Measurements from ENCODE around the gene ARID1B. TPM values are rescaled to one million over a fixed set of nuclear protein-coding genes. Genes with fewer than 3 reads are reported as not detected.

ARID1B gene
- total RNA-seq, 1 donor from 2014 or later, result 16.3 TPM

DNA sequence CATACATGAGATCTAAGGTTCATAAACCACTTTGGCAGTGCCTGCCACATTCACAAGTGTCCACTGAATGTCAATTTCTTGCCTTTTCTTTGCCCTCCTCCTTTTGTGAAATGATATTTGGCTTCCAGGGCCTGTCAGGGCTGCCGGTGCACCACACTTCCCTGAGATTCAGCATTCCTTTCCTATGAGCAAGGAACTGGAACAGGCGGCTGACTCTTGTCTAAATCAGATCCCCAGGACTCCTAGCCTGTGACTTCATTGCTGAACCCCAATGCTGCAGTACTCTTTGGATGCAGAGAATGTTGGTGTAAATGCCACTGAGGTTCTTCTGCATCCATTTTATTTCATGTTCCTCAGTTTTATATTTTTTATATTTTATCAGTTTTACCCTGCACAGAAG is 172.2 kb downstream of the ARID1B start:
- TF ChIP-seq, protein P1, sequence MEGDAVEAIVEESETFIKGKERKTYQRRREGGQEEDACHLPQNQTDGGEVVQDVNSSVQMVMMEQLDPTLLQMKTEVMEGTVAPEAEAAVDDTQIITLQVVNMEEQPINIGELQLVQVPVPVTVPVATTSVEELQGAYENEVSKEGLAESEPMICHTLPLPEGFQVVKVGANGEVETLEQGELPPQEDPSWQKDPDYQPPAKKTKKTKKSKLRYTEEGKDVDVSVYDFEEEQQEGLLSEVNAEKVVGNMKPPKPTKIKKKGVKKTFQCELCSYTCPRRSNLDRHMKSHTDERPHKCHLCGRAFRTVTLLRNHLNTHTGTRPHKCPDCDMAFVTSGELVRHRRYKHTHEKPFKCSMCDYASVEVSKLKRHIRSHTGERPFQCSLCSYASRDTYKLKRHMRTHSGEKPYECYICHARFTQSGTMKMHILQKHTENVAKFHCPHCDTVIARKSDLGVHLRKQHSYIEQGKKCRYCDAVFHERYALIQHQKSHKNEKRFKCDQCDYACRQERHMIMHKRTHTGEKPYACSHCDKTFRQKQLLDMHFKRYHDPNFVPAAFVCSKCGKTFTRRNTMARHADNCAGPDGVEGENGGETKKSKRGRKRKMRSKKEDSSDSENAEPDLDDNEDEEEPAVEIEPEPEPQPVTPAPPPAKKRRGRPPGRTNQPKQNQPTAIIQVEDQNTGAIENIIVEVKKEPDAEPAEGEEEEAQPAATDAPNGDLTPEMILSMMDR (IDR thresholded peaks at IDR 0.05; ENCODE audit: insufficient read depth, low read length, severe bottlenecking), result no peak
- no peaks in the 10 kb centered on the region for H3K27me3 ChIP-seq (ENCODE audit: control insufficient read depth, insufficient read depth, low read length)
- FAIRE-seq (no peak), DNase-seq (ENCODE audit: low read depth) (peak; percentile 90)
- H3K36me3 ChIP-seq (ENCODE audit: control insufficient read depth, insufficient read depth, low read length), result no peaks in the 10 kb centered on the region
- H3K4me3 ChIP-seq (ENCODE audit: low read depth, low read length), result no peak overlapping the region

DNA sequence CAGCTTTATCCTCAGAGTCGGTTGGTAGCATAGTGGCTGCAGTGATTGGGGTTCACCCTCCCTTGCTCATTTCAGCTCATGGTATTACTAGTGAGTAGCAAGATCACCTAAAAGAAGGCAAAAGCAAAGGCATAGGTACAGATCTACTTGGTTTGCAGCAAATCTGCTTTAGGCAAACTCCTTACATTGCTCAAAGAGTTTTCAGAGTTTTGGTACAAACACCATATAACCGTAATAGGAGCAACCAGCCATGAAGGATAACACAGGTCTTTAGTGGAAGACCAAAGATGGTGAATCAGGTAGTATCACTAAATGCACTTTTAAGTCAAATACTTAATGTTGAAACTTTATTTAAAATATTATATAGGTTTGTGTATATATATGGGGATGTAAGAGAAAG is 172.9 kb downstream of the ARID1B start:
- Histone ChIP-seq H3K36me3 (ENCODE audit: control insufficient read depth, insufficient read depth, low read length) (no peaks in the 10 kb centered on the region), H3K4me3 (ENCODE audit: low read depth, low read length) (no peak overlapping the region), H3K27me3 (ENCODE audit: control insufficient read depth, insufficient read depth, low read length) (no peaks in the 10 kb centered on the region)
- FAIRE-seq (no peak), DNase-seq (ENCODE audit: low read depth) (no peak)
- TF ChIP-seq, protein P1 (IDR thresholded peaks at IDR 0.05; ENCODE audit: insufficient read depth, low read length, severe bottlenecking), result no peak

DNA sequence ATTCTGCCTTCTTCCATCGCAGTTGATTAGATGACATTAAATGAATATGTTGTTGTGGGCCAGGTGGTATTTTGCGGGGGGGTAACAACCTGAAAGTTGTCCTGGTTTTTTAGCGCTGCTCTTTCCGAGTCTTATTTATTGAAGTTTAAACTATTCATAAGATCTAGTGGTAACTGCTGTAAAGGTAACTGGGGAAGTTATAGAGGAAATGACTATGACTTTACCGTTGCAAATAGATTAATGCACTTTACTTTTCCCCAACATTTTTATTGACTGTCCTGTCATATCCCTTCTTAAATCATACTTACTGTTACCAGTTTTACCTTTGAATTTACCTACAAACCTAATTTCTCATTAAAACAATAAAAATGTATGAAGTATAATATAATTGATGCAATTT is 173.4 kb downstream of the ARID1B start:
- TF ChIP-seq, protein P1 (IDR thresholded peaks at IDR 0.05; ENCODE audit: insufficient read depth, low read length, severe bottlenecking), result no peak
- no peaks in the 10 kb centered on the region for H3K36me3 ChIP-seq (ENCODE audit: control insufficient read depth, insufficient read depth, low read length)
- H3K27me3 ChIP-seq (ENCODE audit: control insufficient read depth, insufficient read depth, low read length), result no peaks in the 10 kb centered on the region
- no peak for DNase-seq (ENCODE audit: low read depth)
- no peak for FAIRE-seq
- H3K4me3 ChIP-seq (ENCODE audit: low read depth, low read length), result no peak overlapping the region

DNA sequence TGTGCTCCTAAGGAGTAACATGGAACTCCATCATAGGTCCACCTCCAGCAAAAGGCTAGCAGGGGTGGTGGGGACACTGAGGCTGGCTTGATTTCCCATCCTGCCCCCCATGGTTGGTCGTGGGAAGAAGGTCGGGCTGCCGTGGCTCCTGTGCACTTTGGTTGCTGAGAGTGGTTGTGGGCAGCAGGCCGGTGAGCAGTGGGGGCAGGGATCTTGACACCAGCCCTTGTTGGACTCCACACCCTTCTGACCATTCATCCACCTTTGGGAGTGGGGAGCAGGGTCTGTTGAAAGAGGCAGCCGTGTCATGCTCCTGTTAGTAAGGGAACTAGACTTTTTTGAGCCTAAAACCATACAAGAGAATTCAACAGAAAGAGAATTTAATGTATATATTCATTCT is 175.2 kb downstream of the ARID1B start:
- TF ChIP-seq, protein P1 (IDR thresholded peaks at IDR 0.05; ENCODE audit: insufficient read depth, low read length, severe bottlenecking), result no peak
- Histone ChIP-seq H3K4me3 (ENCODE audit: low read depth, low read length) (no peak overlapping the region), H3K36me3 (ENCODE audit: control insufficient read depth, insufficient read depth, low read length) (no peaks in the 10 kb centered on the region), H3K27me3 (ENCODE audit: control insufficient read depth, insufficient read depth, low read length) (no peaks in the 10 kb centered on the region)
- DNase-seq (ENCODE audit: low read depth) (no peak), FAIRE-seq (no peak)

DNA sequence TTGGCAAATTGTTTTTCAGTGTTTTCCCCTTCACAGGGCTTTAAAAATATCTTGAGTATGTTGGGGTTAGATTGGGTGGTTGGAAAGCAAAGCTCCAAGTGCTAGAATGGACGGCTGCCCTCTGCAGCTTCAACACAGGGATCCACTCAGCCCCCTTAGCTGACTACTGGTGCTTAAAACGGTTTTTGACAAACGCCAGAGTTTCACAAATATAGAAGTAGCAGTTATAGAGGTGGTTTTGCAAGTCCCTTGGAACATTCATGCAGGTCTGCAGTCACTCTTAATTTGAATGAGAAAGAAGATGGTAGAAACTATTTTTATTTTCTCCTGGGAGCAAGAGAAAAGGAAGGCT is 175.9 kb downstream of the ARID1B start:
- TF ChIP-seq, protein P1 (IDR thresholded peaks at IDR 0.05; ENCODE audit: insufficient read depth, low read length, severe bottlenecking), result no peak
- H3K36me3 ChIP-seq (ENCODE audit: control insufficient read depth, insufficient read depth, low read length), result no peaks in the 10 kb centered on the region
- H3K4me3 ChIP-seq (ENCODE audit: low read depth, low read length), result no peak overlapping the region
- no peak for DNase-seq (ENCODE audit: low read depth)
- no peak for FAIRE-seq
- no peaks in the 10 kb centered on the region for H3K27me3 ChIP-seq (ENCODE audit: control insufficient read depth, insufficient read depth, low read length)

DNA sequence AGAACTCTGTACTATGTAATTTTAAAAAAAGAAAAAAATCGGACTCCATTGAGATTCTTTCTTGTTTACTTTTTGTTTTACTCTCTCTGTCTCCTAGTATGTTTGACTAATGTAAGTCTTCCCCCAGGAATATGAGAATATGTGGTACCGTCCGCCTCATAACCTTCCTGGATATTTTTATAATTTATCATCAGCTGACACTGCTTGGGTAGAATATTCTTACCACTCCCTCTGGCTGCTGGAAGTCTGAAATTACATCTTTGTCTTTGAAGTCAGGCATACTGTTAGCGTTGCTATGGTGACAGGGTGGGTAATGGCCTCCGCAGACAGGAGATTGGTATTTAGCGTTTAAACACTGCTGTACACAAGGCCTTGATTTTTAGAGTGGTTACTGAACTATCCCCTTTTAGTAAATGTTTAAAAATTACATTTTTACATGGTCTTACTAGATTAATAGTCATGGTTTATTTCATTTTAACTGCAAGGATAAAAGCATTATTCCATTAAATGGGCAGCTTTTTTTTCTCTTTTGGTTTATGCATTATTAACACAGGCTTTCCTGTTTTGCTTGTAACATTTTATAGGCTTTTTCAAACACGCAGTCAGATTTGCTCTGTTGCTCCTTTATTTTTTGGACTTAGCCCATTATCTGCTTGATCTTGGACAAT is 176.4 kb downstream of the ARID1B start:
- TF ChIP-seq, protein P1 (IDR thresholded peaks at IDR 0.05; ENCODE audit: insufficient read depth, low read length, severe bottlenecking), result peak; percentile 5
- no peaks in the 10 kb centered on the region for H3K36me3 ChIP-seq (ENCODE audit: control insufficient read depth, insufficient read depth, low read length)
- no peaks in the 10 kb centered on the region for H3K27me3 ChIP-seq (ENCODE audit: control insufficient read depth, insufficient read depth, low read length)
- FAIRE-seq (no peak), DNase-seq (ENCODE audit: low read depth) (peak; percentile 97)
- no peak overlapping the region for H3K4me3 ChIP-seq (ENCODE audit: low read depth, low read length)
